Gastroesophageal sphincter (tissue), 3 donors: Measurements from ENCODE around the gene TLE3.
A peak's percentile ranks its signal among the peaks of the same experiment; 100 is the strongest.

Experiments used
- CTCF ChIP-seq, 4 experiments: fragments of 200-600 bp in 2 of 4; fragments of 450-650 bp in 2 of 4; sonication (generic) in 1 of 4; IDR thresholded peaks; one replicate each; pipeline ENCODE4 v1.5.1; 2017 to 2019; ENCODE audit warnings: antibody characterized with exemption in 4 of 4, mild to moderate bottlenecking in 2 of 4, moderate library complexity in 2 of 4
- POLR2AphosphoS5 ChIP-seq: sonication (generic); formaldehyde crosslinking; IDR thresholded peaks from one replicate; pipeline ENCODE4 v1.6.1; 2017; ENCODE audit warnings: antibody characterized with exemption

DNA sequence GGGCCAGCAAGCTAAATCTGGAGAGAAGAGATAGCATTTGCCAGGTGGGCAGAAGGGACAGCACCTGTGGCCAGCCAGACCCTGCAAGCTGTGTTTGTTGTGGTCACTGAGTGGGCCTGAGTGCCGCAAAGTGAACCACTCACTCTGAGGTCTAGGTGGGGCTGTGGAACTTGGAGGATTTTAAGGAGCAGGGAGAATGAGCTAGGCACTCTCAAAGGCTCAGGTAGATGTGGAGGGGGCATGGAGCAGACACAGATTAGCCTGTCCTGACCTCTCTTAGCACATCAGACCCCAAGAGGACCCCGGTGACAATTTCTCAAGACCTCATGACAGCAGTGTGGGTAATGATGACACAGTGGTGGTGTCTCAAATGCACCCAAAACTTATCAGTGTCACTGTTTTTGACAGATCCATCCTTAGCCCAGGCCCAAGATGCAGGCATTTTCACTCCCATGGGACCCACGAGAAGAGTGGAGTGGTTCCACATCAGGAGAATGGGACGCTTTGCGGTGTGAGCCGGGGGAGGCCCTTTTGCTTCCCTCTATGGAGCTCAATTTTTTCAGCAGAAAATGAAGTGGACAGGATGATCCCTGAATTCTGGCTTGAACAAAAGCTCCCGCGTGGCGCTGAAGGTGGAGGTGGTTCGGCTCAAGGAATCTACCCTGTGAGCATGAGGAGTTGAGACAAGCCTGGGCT, 43.8 kb upstream of the TLE3 start:
- TF ChIP-seq CTCF (IDR thresholded peaks at IDR 0.05) (peak in 1 of 4 experiments; percentile 15), POLR2AphosphoS5 (no peak)
